Progenitor cell of endocrine pancreas (in vitro differentiated cells): ENCODE measurements around the gene PLN. TPM values are rescaled to one million over a fixed set of nuclear protein-coding genes. Genes with fewer than 3 reads are reported as not detected.

Source experiments
- DNase-seq: peaks from one replicate; pipeline ENCODE4 v3.0.0; 2021; ENCODE audit warnings: low spot score; ENCODE audit not compliant: unreplicated experiment
- H3K27ac Mint-ChIP-seq: 2 replicates; pipeline ENCODE4 v1.8.0; 2021; ENCODE audit warnings: mild to moderate bottlenecking, moderate library complexity, mixed read lengths
- H3K27me3 Mint-ChIP-seq: 2 replicates; pipeline ENCODE4 v1.8.0; 2021; ENCODE audit warnings: mixed read lengths
- H3K36me3 Mint-ChIP-seq: 2 replicates; pipeline ENCODE4 v1.8.0; 2022; ENCODE audit warnings: mixed read lengths; ENCODE audit not compliant: insufficient read depth
- H3K4me1 Mint-ChIP-seq: 2 replicates; pipeline ENCODE4 v1.8.0; 2021; ENCODE audit warnings: low read depth, mixed read lengths
- H3K4me3 Mint-ChIP-seq: 2 replicates; pipeline ENCODE4 v1.8.0; 2021; ENCODE audit warnings: low read depth, mild to moderate bottlenecking, moderate library complexity, mixed read lengths
- H3K9me3 Mint-ChIP-seq: 2 replicates; pipeline ENCODE4 v1.8.0; 2021; ENCODE audit warnings: low read depth, mixed read lengths
- CTCF ChIP-seq: fragments of 200-600 bp; sonication (generic); IDR thresholded peaks from one replicate; pipeline ENCODE4 v1.5.0; 2021; ENCODE audit warnings: antibody characterized with exemption, mild to moderate bottlenecking; ENCODE audit not compliant: unreplicated experiment
- total RNA-seq: library from RNA; stranded (reverse); gene quantifications from 2 replicates; pipeline ENCODE4 v1.2.1, GENCODE V29; 2021

PLN gene
- total RNA-seq, 1 donor from 2014 or later, result 0.55 TPM

DNA sequence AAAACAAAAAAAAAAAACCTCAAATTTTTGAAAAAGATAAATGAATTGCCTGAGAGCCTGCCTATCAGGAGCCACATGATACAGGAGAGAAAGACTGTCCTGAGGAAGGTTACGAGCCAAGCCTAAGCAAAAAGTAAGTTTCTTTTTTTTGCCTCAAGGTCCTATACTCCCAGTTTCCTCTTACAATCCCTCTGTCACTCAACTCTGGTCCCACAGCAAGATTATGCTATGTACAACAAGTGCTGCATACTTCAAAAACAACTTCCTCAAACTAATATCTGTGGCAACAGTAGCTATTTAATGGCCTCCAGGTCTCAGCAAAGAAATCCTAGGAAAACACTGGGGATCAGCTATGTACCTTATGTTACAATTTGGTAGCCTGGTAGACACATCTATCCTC lies 46.8 kb downstream of the PLN start:
- Mint-ChIP-seq H3K9me3 (peaks cover 4% of the 10 kb centered on the region), H3K4me1 (no peaks in the 10 kb centered on the region), H3K36me3 (no peaks in the 10 kb centered on the region), H3K27ac (no peak overlapping the region), H3K4me3 (no peak overlapping the region), H3K27me3 (no peaks in the 10 kb centered on the region)
- TF ChIP-seq CTCF, result no peak
- DNase-seq, result no peak

- no peak for TF ChIP-seq CTCF
- H3K27me3 Mint-ChIP-seq, result no peaks in the 10 kb centered on the region
Observed at GRCh38 chr6:118596774-118597320, 48.8 kb downstream of the PLN start.

GRCh38 chr6:118597636-118598035 lies 49.5 kb downstream of the PLN start:
- no peak for DNase-seq
- TF ChIP-seq CTCF, result no peak
- Mint-ChIP-seq H3K9me3 (peaks cover 4% of the 10 kb centered on the region), H3K27ac (no peak overlapping the region), H3K4me3 (no peak overlapping the region), H3K4me1 (no peaks in the 10 kb centered on the region), H3K27me3 (no peaks in the 10 kb centered on the region), H3K36me3 (no peaks in the 10 kb centered on the region)

More at GRCh38 chr6:118596774-118597320, 48.8 kb downstream of the PLN start:
- DNase-seq, result no peak
- Mint-ChIP-seq H3K4me1 (no peaks in the 10 kb centered on the region), H3K9me3 (peaks cover 4% of the 10 kb centered on the region), H3K27ac (no peak overlapping the region), H3K4me3 (no peak overlapping the region), H3K36me3 (no peaks in the 10 kb centered on the region)

DNA sequence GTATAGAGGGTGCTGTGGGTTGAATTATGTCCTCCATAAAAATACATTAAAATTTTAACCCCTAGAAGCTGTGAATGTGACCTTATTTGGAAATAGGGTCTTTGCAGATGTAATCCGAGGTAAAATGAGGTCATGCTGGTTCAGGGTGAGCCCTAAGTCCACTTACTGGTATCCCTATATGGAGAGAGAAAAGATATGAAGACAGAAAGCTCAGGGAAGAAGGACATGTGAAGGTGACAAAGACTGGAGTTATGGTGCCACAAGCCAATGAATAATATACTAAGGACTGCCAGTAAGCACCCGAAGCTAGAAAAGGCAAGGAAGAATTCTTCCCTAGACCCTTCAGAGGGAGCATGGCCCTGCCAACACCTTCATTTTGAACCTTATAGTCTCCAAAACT lies 50.2 kb downstream of the PLN start:
- H3K27me3 Mint-ChIP-seq, result no peaks in the 10 kb centered on the region
- H3K9me3 Mint-ChIP-seq, result peaks cover 4% of the 10 kb centered on the region
- no peak overlapping the region for H3K4me3 Mint-ChIP-seq
- TF ChIP-seq CTCF, result no peak
- no peaks in the 10 kb centered on the region for H3K4me1 Mint-ChIP-seq
- H3K36me3 Mint-ChIP-seq, result no peaks in the 10 kb centered on the region
- H3K27ac Mint-ChIP-seq, result no peak overlapping the region
- DNase-seq, result no peak

DNA sequence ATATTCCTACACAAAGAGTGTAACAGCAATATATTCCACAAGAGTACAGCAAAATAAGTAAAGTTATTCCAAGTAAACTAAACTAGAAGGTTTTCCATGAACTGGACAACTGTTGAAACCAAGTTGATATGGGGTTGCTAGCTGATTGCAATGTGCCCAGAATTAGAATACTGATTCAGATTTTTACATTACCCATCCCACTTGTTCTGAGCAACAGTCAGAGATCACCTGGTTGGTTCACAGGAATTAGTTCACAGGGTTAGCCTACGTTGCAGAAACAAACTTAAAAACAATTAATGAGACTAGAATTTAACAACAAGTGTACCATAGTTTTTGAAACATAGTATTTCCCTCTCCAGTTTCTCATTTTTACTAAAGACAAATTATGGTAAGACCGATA lies 54.2 kb downstream of the PLN start:
- TF ChIP-seq CTCF, result no peak
- no peak overlapping the region for H3K4me3 Mint-ChIP-seq
- peaks cover 4% of the 10 kb centered on the region for H3K4me1 Mint-ChIP-seq
- H3K36me3 Mint-ChIP-seq, result no peaks in the 10 kb centered on the region
- no peak for DNase-seq
- H3K27ac Mint-ChIP-seq, result no peak overlapping the region
- no peaks in the 10 kb centered on the region for H3K27me3 Mint-ChIP-seq
- H3K9me3 Mint-ChIP-seq, result peaks cover 8% of the 10 kb centered on the region
